DND-41 (cell line): ENCODE results near the gene IL13RA1.

ENCODE experiments used
- ATAC-seq: fragments of 200-7000 bp; cut with Tn5 transposase; 3 replicates; pipeline ENCODE4 v1.9.1; 2021; ENCODE audit warnings: low read depth; ENCODE audit not compliant: insufficient read depth
- DNase-seq: peaks from one replicate; pipeline ENCODE4 v3.0.0-alpha.2; 2020
- H2AFZ ChIP-seq: 2 replicates; pipeline ENCODE4 v1.6.0; 2012; ENCODE audit warnings: low read depth, low read length
- H3K27ac ChIP-seq: 2 replicates; pipeline ENCODE4 v1.5.1; 2012; ENCODE audit warnings: low read length, inconsistent platforms
- H3K27me3 ChIP-seq: fragments of 200-600 bp; sonication (generic); 2 replicates; pipeline ENCODE4 v1.6.0; 2012; ENCODE audit warnings: low read length, mild to moderate bottlenecking, inconsistent platforms; ENCODE audit not compliant: insufficient read depth, poor library complexity
- H3K36me3 ChIP-seq: 2 replicates; pipeline ENCODE4 v1.5.1; 2012; ENCODE audit warnings: low read length, inconsistent platforms; ENCODE audit not compliant: insufficient read depth
- H3K4me1 ChIP-seq: 2 replicates; pipeline ENCODE4 v1.5.1; 2012; ENCODE audit warnings: mild to moderate bottlenecking, low read length; ENCODE audit not compliant: insufficient read depth
- H3K4me2 ChIP-seq: 2 replicates; pipeline ENCODE4 v1.6.0; 2012; ENCODE audit warnings: mild to moderate bottlenecking, moderate library complexity, low read length, inconsistent platforms; ENCODE audit not compliant: insufficient read depth
- H3K4me3 ChIP-seq, 2 experiments: fragments of 200-600 bp in 1 of 2; shearing (Covaris generic) in 1 of 2; 2 replicates each; pipeline ENCODE4 v1.5.1; 2012 to 2016; ENCODE audit warnings: inconsistent platforms in 2 of 2, low read length in 2 of 2, mild to moderate bottlenecking in 2 of 2, low read depth in 1 of 2, moderate library complexity in 1 of 2
- H3K79me2 ChIP-seq: 2 replicates; pipeline ENCODE4 v1.6.0; 2012; ENCODE audit warnings: low read length, inconsistent platforms; ENCODE audit not compliant: insufficient read depth
- H3K9ac ChIP-seq: 2 replicates; pipeline ENCODE4 v1.6.0; 2012; ENCODE audit warnings: low read depth, mild to moderate bottlenecking, inconsistent platforms, low read length, moderate library complexity
- H3K9me3 ChIP-seq: 2 replicates; pipeline ENCODE4 v1.5.1; 2012; ENCODE audit warnings: low read length, moderate library complexity, mild to moderate bottlenecking, inconsistent platforms; ENCODE audit not compliant: insufficient read depth, severe bottlenecking
- H4K20me1 ChIP-seq: 2 replicates; pipeline ENCODE4 v1.6.0; 2012; ENCODE audit warnings: low read length; ENCODE audit not compliant: insufficient read depth
- EZH2 ChIP-seq: IDR thresholded peaks from 3 replicates; pipeline ENCODE4 v1.6.1; 2012; ENCODE audit warnings: borderline replicate concordance, low read depth, mild to moderate bottlenecking, moderate library complexity, low read length, inconsistent platforms; ENCODE audit not compliant: severe bottlenecking
- TF ChIP-seq, protein P1 (sequence below): IDR thresholded peaks from 2 replicates; pipeline ENCODE4 v1.5.1; 2012; ENCODE audit warnings: borderline replicate concordance, low read length, moderate library complexity, mild to moderate bottlenecking; ENCODE audit not compliant: poor library complexity, severe bottlenecking; ENCODE audit errors: extremely low read depth

The IL13RA1 gene

DNA sequence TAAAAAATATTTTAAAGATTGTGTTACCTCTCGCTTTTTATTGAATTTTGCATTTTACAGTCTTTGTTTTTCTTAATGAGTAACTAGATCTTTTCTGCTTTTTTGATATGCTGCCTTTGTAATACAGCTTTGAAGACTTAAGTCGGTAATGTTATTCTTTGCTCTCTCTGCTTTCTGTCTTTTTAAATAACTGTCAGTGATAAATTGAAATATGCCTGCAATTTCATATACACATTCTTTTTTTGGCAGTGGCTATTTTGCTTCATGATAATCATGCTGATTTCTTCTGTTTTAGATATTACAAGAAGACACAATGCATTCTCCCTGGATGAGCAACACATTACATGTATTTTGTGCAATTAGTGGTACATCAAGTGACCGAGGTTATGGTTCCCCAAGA, 42.0 kb upstream of the IL13RA1 start:
- no peaks in the 10 kb centered on the region for H4K20me1 ChIP-seq
- ATAC-seq = no peak
- H3K27me3 ChIP-seq = no peaks in the 10 kb centered on the region
- no peak overlapping the region for H3K4me3 ChIP-seq
- no peak for DNase-seq
- H2AFZ ChIP-seq = no peak overlapping the region
- H3K4me2 ChIP-seq = no peak overlapping the region
- H3K36me3 ChIP-seq = peaks cover 34% of the 10 kb centered on the region; the same call in 1 of the 2 replicates
- no peaks in the 10 kb centered on the region for H3K4me1 ChIP-seq
- H3K79me2 ChIP-seq = no peaks in the 10 kb centered on the region
- no peak overlapping the region for H3K27ac ChIP-seq
- no peak overlapping the region for H3K9ac ChIP-seq
- TF ChIP-seq EZH2 = no peak
- TF ChIP-seq, protein P1, sequence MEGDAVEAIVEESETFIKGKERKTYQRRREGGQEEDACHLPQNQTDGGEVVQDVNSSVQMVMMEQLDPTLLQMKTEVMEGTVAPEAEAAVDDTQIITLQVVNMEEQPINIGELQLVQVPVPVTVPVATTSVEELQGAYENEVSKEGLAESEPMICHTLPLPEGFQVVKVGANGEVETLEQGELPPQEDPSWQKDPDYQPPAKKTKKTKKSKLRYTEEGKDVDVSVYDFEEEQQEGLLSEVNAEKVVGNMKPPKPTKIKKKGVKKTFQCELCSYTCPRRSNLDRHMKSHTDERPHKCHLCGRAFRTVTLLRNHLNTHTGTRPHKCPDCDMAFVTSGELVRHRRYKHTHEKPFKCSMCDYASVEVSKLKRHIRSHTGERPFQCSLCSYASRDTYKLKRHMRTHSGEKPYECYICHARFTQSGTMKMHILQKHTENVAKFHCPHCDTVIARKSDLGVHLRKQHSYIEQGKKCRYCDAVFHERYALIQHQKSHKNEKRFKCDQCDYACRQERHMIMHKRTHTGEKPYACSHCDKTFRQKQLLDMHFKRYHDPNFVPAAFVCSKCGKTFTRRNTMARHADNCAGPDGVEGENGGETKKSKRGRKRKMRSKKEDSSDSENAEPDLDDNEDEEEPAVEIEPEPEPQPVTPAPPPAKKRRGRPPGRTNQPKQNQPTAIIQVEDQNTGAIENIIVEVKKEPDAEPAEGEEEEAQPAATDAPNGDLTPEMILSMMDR = no peak
- no peaks in the 10 kb centered on the region for H3K9me3 ChIP-seq

DNA sequence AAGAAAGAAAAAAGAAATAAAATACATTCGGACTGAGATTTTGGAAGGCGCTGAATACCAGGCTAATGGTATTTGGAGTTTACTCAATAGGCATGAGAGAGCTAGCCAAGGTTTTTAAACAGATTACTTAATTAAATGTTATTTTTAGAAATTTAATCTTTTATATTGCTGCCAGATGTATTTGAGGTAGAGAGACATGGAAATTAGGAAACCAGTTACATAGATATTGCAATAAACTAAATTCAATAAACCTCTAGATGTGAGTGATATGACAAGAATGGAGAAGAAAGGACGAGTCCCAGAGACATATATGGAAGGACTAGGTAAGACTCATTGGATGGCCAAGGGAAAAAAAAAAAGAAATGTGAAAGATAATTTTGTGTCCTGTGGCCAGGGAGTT, 38.5 kb upstream of the IL13RA1 start:
- H3K27me3 ChIP-seq = no peaks in the 10 kb centered on the region
- no peaks in the 10 kb centered on the region for H4K20me1 ChIP-seq
- DNase-seq = no peak
- no peak overlapping the region for H2AFZ ChIP-seq
- ATAC-seq = no peak
- no peak overlapping the region for H3K27ac ChIP-seq
- no peaks in the 10 kb centered on the region for H3K9me3 ChIP-seq
- H3K9ac ChIP-seq = no peak overlapping the region
- H3K4me3 ChIP-seq = no peak overlapping the region
- no peaks in the 10 kb centered on the region for H3K4me1 ChIP-seq
- no peaks in the 10 kb centered on the region for H3K79me2 ChIP-seq
- H3K4me2 ChIP-seq = no peak overlapping the region
- peaks cover 7% of the 10 kb centered on the region; the same call in 1 of the 2 replicates for H3K36me3 ChIP-seq
- TF ChIP-seq EZH2 = no peak
- TF ChIP-seq, protein P1 = no peak

GRCh38 chrX:118693843-118694242, 33.6 kb upstream of the IL13RA1 start:
- no peak overlapping the region for H3K27ac ChIP-seq
- no peak overlapping the region for H3K4me3 ChIP-seq
- H4K20me1 ChIP-seq = no peaks in the 10 kb centered on the region
- H3K9me3 ChIP-seq = no peaks in the 10 kb centered on the region
- H3K27me3 ChIP-seq = no peaks in the 10 kb centered on the region
- no peak for ATAC-seq
- H3K4me1 ChIP-seq = no peaks in the 10 kb centered on the region
- H3K79me2 ChIP-seq = no peaks in the 10 kb centered on the region
- no peak overlapping the region for H3K9ac ChIP-seq
- H3K4me2 ChIP-seq = no peak overlapping the region
- H2AFZ ChIP-seq = no peak overlapping the region
- TF ChIP-seq, protein P1 = no peak
- TF ChIP-seq EZH2 = no peak
- no peaks in the 10 kb centered on the region for H3K36me3 ChIP-seq
- DNase-seq = no peak

DNA sequence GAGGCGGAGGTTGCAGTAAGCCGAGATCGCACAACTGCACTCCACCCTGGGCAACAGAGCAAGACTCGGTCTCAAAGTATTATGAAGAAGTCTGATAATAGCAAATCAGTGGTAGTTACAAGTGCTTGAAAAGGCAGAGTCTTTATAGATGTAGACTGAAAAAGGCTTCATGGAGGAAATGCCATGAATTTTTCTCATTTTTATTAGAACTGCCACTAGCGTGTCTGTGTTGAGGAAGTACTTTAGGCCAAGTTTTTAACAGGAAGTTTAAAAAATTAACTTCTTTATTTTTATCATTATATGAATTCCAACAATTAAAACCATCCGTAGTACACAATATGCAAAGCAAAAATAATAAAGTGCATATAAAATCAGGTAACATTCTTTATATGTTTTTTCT, 32.8 kb upstream of the IL13RA1 start:
- no peak overlapping the region for H3K4me3 ChIP-seq
- no peak overlapping the region for H2AFZ ChIP-seq
- TF ChIP-seq, protein P1 = no peak
- no peak for TF ChIP-seq EZH2
- no peak overlapping the region for H3K9ac ChIP-seq
- H3K4me2 ChIP-seq = no peak overlapping the region
- no peak for DNase-seq
- H3K27ac ChIP-seq = no peak overlapping the region
- no peaks in the 10 kb centered on the region for H3K27me3 ChIP-seq
- H3K79me2 ChIP-seq = no peaks in the 10 kb centered on the region
- ATAC-seq = no peak
- H3K4me1 ChIP-seq = no peaks in the 10 kb centered on the region
- no peaks in the 10 kb centered on the region for H4K20me1 ChIP-seq
- no peaks in the 10 kb centered on the region for H3K36me3 ChIP-seq
- H3K9me3 ChIP-seq = no peaks in the 10 kb centered on the region
